Activated T-helper 9 cell treated with anti-CD3 and anti-CD28 coated beads, Interleukin-2, amount 50 U/mL, for 16 hours (primary cell): ENCODE measurements around the gene COL1A2.

Experiments used
- DNase-seq: peaks from one replicate; pipeline ENCODE4 v3.0.0-alpha.2; 2020; ENCODE audit warnings: low read depth

Gene COL1A2

GRCh38 chr7:94410413-94411187, 15.9 kb downstream of the COL1A2 start:
- no peak for DNase-seq

- DNase-seq: no peak
Measured at GRCh38 chr7:94411188-94411466, 16.4 kb downstream of the COL1A2 start.

DNA sequence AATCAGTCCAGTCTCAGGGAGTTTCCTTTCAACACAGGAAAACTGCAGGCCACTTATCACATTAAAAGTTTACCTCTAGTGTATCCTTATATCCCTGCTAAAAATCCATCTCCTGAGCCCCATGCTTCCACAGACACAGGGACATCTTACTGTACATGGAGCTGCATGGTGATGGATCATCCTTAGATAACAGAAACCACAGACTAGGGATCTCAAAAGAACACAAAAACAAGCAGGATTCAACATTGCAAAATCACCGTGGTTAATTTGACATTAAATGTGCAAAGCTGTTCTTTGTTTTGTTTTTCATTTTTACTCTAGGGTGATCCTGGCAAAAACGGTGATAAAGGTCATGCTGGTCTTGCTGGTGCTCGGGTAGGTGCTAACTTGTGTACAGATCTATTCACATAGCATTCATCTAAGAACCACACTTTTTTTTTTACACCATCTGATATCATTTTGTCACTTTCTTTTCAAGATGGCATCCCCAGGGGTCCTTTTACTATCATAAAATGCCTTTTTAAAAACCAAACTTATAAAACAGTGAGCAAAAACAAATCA, 18.1 kb downstream of the COL1A2 start:
- DNase-seq: no peak

DNA sequence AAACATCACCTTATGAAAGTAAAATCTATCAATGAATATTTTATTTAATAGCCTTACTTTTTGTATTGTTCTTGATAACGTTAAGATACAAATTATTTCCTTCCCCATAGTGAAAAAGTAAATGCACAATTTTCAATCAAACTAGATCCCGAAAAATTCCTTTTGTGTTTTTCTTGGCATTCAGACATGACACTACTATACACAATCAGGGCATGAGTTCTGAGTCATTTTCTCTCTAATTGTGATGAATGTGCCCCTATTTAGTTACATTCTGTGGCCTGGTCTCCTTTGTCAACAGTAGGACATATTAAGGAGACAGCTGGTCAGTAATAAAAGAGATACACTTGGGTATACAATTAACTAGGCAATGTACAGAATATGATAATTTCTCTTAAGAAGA, 19.8 kb downstream of the COL1A2 start:
- no peak for DNase-seq

- no peak for DNase-seq
Measured at GRCh38 chr7:94414980-94415379, 20.3 kb downstream of the COL1A2 start.

GRCh38 chr7:94417306-94417705, 22.6 kb downstream of the COL1A2 start:
- DNase-seq: no peak

GRCh38 chr7:94417901-94418300, 23.2 kb downstream of the COL1A2 start:
- DNase-seq: no peak

- DNase-seq: no peak
Measured at GRCh38 chr7:94418851-94419250, 24.2 kb downstream of the COL1A2 start.

- DNase-seq: no peak
Measured at GRCh38 chr7:94420328-94420727, 25.6 kb downstream of the COL1A2 start.

DNA sequence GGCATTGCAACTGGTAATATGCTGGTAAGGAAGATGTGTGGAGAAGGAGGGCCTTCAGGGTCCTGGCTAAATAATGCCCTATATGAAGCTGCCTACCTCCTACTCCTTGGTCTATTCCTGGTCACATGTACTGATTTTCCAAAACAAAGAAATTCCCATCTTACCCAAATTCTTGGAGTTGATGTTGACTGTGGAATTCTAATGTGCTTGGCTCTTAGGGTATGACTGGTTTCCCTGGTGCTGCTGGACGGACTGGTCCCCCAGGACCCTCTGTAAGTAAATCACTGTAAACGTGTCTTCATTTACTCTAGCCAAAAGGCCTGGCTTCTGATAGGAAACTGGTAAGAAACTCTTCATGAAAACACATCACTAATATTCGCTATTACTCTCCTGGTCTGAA, 27.0 kb downstream of the COL1A2 start:
- no peak for DNase-seq

DNA sequence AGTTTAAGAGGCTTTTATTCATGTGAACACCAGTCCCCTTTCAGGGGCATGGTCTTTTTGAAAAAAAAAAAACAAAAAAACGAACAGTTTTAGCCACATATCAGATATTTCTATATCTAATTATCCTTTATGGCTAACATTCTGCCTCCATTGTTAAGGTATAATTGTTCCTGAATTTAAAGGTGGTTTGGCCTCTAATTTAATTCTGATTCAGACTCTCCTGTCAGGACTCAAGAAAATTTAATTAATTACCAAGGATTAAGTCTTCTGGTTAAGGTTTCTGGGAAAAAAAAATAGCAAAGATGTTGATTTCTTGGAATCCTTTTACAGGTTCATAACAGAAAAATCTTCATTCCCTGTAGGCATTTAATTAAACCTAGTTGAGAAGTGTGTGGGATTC, 27.4 kb downstream of the COL1A2 start:
- no peak for DNase-seq

DNA sequence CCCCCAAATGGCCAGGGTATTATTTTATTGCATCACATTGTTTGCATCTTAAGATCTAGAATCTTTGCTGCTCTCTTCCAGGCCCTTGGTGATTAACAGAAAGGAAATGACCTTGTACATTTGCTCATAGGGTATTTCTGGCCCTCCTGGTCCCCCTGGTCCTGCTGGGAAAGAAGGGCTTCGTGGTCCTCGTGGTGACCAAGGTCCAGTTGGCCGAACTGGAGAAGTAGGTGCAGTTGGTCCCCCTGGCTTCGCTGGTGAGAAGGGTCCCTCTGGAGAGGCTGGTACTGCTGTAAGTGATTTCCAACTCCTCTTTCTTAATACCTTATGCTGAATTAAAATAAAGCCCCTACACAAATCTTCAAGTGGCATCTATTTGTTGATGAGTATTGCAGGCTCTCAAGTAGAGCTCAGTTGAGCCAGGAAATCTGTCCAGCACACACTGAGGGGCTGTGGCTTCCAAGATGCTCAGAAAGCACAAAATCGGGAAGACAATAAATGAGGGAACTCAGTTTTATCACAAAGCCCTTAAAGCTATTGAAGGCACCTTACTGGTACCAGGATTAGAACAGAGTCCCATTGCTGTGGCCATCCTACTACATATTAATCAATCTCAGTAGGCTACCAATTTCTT, 28.2 kb downstream of the COL1A2 start:
- DNase-seq: no peak

DNA sequence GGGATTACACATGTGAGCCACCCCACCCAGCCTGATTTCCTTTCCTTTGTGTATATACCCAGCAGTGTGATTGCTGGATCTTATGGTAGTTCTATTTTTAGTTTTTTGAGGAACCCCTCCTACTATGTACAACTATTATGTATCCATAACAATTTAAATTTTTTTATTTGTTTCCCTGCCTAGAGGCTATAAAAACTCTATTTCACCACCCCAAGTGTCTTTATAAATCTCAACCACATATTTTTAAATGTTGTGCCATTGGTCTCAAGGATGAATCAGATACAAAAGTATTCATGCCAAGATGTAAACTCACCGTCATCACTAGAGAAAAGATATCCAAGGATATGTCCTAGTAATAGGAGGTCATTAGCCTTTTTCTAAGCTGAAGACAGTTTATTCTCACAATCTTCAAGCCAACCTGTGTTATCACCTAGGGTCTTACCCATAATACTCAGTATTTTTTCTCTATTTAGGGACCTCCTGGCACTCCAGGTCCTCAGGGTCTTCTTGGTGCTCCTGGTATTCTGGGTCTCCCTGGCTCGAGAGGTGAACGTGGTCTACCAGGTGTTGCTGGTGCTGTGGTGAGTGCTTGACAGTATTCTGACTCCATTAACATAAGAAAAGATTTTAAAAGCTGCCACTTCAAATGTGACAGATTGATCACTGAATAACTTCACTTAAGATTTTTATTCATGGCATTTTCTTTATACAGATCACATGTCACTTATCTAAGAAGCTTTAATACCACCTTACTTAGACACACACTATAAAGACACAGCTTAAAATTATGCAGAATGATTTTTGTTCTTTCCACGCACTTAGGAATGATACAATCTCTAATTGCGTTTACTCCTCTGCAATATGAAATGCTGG, 29.4 kb downstream of the COL1A2 start:
- no peak for DNase-seq

- no peak for DNase-seq
Measured at GRCh38 chr7:94425546-94425945, 30.9 kb downstream of the COL1A2 start.

GRCh38 chr7:94426980-94427875, 32.5 kb downstream of the COL1A2 start:
- no peak for DNase-seq

DNA sequence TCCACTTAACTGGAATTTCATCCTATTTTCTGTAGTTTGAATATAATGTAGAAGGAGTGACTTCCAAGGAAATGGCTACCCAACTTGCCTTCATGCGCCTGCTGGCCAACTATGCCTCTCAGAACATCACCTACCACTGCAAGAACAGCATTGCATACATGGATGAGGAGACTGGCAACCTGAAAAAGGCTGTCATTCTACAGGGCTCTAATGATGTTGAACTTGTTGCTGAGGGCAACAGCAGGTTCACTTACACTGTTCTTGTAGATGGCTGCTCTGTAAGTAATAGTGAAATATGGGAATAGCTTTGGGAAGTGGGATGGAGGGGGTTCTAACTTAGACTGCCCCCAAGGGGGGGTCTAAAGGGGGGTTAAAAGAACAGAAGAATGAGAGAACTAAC, 34.5 kb downstream of the COL1A2 start:
- DNase-seq: no peak

- DNase-seq: no peak
Measured at GRCh38 chr7:94431176-94431575, 36.5 kb downstream of the COL1A2 start.

DNA sequence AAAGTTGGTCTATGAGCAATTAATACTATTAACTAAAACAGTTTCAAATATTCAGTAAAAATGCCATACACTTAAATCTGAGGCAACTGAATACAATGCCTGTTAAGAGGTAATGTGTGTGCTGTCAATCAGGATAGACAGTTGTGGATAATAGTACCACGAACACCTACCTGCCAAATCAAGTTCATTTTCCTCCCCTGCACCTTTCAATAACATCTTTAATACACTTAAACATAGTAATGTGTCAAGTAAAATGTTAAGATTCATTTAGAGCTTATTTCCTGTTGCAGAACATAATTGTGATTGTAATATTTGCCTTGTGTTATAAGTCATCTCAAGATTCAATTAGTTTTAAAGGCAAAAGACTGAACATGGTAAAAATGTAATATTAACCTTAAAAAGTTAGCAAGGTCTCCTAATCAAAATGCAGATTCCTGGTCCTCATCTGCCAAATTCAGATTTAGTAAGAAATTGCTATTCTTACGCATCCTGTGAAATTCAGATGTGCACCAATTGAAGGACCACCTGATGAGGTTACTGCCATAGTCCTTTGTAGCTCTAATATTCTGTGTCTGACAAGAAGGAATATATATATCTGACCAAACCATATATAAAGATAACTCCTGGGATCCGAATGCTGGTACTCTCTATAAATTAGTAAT, 37.1 kb downstream of the COL1A2 start:
- no peak for DNase-seq

DNA sequence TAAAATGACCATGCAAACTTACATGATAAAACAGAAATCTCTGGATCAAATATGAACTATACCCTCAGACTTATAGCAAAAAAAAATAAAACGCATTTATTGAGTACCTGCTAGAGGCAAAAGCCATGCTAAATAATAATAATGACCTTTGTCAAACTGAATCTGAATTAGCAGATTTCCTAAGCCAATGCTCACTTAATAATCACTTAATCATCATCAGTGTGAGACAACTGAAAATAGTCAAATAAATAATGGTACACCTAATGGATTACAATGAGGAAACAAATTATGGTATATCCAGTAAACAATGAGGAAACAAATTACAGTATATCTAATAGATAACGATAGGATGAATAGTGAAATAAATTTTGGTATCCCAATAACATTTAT, 37.6 kb downstream of the COL1A2 start:
- no peak for DNase-seq

DNA sequence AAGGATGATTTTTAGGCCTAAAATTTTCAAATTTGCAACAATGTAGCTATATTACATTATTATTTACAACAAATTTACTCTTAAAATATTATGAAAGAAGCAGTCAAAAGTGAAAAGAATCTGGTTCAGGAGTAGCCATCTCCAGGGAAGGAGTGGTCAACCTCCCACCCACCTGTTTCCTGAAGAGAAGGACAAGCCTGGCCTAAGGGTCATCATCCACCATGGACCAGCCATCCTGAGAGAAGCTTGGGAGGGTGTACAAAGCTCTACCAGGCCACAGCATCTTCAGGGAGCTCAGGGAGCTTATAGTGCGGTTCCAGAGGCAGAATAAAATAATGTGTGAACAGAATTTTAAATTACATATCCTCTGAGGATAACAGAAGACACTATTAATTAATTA, 38.1 kb downstream of the COL1A2 start:
- DNase-seq: no peak

DNA sequence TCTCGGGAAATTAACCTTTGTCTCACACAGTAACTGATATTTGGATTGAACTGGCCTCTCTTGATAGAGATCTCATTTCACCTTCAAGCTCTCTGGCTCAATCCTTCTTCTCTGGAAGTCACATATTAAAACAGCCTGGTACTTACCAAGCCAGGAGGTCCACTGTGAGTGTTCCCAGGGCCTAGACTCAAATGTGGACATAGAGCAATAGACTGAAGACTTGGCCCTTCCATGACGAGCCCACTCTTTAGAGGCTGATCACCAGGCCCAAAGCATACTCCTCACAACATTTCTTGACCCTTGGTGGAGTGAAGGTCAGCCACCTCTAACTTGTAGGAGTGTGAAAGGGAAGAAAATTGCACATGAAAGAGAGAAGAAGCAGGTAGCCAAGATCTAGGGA, 38.5 kb downstream of the COL1A2 start:
- no peak for DNase-seq
